ENCODE data around the gene CCND2.

CCND2 gene

GRCh38 chr12:4269279-4269991, 4.1 kb upstream of the CCND2 start:
- TF ChIP-seq USF1 (IDR thresholded peaks at IDR 0.05) (peak; percentile 81), CREB1 (IDR thresholded peaks at IDR 0.05; ENCODE audit: low read depth) (peak; percentile 67), MAX (IDR thresholded peaks at IDR 0.05) (peak; percentile 97), EP300 (IDR thresholded peaks at IDR 0.05; ENCODE audit: borderline replicate concordance) (no peak)

DNA sequence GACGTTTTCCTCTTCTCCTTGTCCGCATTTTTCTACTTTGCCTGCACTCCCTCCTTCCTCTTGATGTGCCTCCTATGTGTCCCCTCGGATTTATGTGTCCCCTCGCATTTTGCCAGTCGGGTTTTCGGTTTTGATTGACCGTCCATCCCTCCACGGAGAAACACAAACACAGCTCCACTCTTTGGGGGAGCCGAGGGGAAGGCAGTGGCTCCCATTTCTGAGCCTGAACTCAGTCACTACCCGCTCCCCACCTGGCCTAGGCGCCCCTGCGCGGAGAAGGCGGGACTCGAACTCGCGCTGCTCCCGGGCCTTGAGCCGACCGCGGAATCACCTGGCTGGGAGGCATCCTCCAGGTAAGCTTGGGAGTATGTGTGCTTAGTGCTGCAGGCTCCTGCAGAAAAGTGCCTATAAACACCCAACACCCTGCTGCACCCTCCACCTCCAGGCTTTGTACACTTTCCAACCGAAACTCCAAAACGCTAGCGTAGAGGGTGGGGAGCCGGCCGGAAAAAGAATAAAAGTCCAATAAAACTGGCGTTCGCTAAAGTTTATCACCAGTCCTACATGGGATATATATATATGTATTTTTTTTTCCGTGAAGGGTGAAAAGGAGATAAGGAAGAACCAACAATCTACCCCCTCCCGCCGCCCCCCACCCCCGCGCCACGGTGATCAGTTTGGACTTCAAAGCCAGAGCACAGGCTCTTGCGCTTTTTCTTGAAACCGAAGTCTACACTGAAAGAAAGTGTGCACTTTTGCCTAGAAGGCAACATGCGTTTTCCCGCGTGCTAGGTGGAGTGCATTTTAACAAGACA, 3.3 kb upstream of the CCND2 start:
- TF ChIP-seq EP300 (IDR thresholded peaks at IDR 0.05; ENCODE audit: borderline replicate concordance): no peak
- no peak for TF ChIP-seq MAX (IDR thresholded peaks at IDR 0.05)
- TF ChIP-seq, protein P1, sequence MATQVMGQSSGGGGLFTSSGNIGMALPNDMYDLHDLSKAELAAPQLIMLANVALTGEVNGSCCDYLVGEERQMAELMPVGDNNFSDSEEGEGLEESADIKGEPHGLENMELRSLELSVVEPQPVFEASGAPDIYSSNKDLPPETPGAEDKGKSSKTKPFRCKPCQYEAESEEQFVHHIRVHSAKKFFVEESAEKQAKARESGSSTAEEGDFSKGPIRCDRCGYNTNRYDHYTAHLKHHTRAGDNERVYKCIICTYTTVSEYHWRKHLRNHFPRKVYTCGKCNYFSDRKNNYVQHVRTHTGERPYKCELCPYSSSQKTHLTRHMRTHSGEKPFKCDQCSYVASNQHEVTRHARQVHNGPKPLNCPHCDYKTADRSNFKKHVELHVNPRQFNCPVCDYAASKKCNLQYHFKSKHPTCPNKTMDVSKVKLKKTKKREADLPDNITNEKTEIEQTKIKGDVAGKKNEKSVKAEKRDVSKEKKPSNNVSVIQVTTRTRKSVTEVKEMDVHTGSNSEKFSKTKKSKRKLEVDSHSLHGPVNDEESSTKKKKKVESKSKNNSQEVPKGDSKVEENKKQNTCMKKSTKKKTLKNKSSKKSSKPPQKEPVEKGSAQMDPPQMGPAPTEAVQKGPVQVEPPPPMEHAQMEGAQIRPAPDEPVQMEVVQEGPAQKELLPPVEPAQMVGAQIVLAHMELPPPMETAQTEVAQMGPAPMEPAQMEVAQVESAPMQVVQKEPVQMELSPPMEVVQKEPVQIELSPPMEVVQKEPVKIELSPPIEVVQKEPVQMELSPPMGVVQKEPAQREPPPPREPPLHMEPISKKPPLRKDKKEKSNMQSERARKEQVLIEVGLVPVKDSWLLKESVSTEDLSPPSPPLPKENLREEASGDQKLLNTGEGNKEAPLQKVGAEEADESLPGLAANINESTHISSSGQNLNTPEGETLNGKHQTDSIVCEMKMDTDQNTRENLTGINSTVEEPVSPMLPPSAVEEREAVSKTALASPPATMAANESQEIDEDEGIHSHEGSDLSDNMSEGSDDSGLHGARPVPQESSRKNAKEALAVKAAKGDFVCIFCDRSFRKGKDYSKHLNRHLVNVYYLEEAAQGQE (IDR thresholded peaks at IDR 0.05; ENCODE audit: low read depth): no peak
- no peak for TF ChIP-seq CEBPB (IDR thresholded peaks at IDR 0.05)
- TF ChIP-seq YY1 (IDR thresholded peaks at IDR 0.05; ENCODE audit: low read depth): no peak
- TF ChIP-seq RAD21 (IDR thresholded peaks at IDR 0.05; ENCODE audit: low read depth): no peak
- no peak for TF ChIP-seq ZBTB7A (IDR thresholded peaks at IDR 0.05; ENCODE audit: low read depth)
- TF ChIP-seq CREB1 (IDR thresholded peaks at IDR 0.05; ENCODE audit: low read depth): no peak
- TF ChIP-seq NFIC (IDR thresholded peaks at IDR 0.05): no peak
- TF ChIP-seq FOXM1 (IDR thresholded peaks at IDR 0.05; ENCODE audit: borderline replicate concordance, low read depth): no peak
- no peak for TF ChIP-seq TCF12 (IDR thresholded peaks at IDR 0.05; ENCODE audit: low read depth)
- no peak for TF ChIP-seq TAF1 (IDR thresholded peaks at IDR 0.05; ENCODE audit: low read depth)
- TF ChIP-seq USF1 (IDR thresholded peaks at IDR 0.05): no peak
- TF ChIP-seq TEAD4 (IDR thresholded peaks at IDR 0.05): no peak
- TF ChIP-seq EGR1 (IDR thresholded peaks at IDR 0.05): no peak

GRCh38 chr12:4270831-4271716, 2.5 kb upstream of the CCND2 start:
- TF ChIP-seq USF1 (IDR thresholded peaks at IDR 0.05) (no peak), TCF12 (IDR thresholded peaks at IDR 0.05; ENCODE audit: low read depth) (no peak)

DNA sequence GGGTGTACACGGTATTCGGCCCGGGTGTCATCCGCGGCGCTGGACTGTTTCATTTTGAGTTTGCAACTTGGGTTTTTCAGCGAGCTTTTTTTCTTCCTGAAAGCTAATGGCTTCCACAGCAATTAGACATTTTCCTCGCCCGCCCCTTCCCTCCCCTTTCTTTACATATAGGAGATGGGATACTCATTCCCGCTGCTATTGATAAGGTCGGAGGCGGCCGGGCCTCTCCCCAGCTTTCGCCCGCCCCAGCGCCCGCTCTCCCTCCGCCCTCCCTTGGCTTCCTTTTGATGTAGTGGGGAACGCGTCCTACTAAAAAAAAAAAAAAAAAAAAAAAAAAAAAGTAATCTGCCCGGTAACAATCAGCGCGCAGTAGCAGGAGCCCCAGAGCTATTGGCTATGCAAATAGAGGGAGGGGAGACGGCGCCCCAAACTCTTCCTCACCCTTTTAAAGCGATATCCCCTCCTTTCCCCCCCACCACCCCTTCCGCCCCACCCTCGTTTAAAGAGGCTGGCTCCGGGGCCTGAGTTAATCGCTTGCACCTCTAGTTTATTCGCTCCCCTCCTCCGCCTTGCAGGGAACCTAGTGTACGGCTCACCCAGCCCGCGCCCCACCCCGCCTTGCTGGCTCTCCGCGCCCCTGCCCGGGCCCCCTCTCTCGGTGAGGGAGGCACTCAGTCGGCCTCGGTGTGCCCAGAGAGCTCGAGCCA, 1.7 kb upstream of the CCND2 start:
- 0 out of 2 replicates have a peak, but pooled peaks have one; percentile 10 for TF ChIP-seq NFIC (IDR thresholded peaks at IDR 0.05)
- no peak for TF ChIP-seq CEBPB (IDR thresholded peaks at IDR 0.05)
- peak; percentile 59 for TF ChIP-seq CREB1 (IDR thresholded peaks at IDR 0.05; ENCODE audit: low read depth)
- TF ChIP-seq TAF1 (IDR thresholded peaks at IDR 0.05; ENCODE audit: low read depth): no peak
- no peak for TF ChIP-seq TEAD4 (IDR thresholded peaks at IDR 0.05)
- TF ChIP-seq EGR1 (IDR thresholded peaks at IDR 0.05): no peak; the same call in 1 of the 2 replicates
- TF ChIP-seq RAD21 (IDR thresholded peaks at IDR 0.05; ENCODE audit: low read depth): no peak
- no peak for TF ChIP-seq FOXM1 (IDR thresholded peaks at IDR 0.05; ENCODE audit: borderline replicate concordance, low read depth)
- 0 out of 2 replicates have a peak, but pooled peaks have one; percentile 8 for TF ChIP-seq USF1 (IDR thresholded peaks at IDR 0.05)
- peak; percentile 56; the same call in 1 of the 2 replicates for TF ChIP-seq EP300 (IDR thresholded peaks at IDR 0.05; ENCODE audit: borderline replicate concordance)
- no peak for TF ChIP-seq TCF12 (IDR thresholded peaks at IDR 0.05; ENCODE audit: low read depth)

All from Ishikawa (cell line).